ENCODE results near the gene MRAS. TPM values are rescaled to one million over a fixed set of nuclear protein-coding genes. Genes with fewer than 3 reads are reported as not detected.

The MRAS gene
- total RNA-seq, 1 donor from 2014 or later, result 349 TPM

- intact Hi-C loops (cut with micrococcal nuclease), result no loop called here
- H3K4me1 ChIP-seq, result peaks cover 25% of the 10 kb centered on the region
- DNase-seq, result no peak
- H3K4me3 ChIP-seq, result no peak overlapping the region
- H3K27ac ChIP-seq (replicated peaks), result no peak overlapping the region
- H3K27me3 ChIP-seq (ENCODE audit: low read depth), result no peaks in the 10 kb centered on the region
- no peak for TF ChIP-seq CTCF (IDR thresholded peaks at IDR 0.05; ENCODE audit: borderline replicate concordance)
- no peaks in the 10 kb centered on the region for H3K36me3 ChIP-seq
- H3K9me3 ChIP-seq (replicated peaks), result no peaks in the 10 kb centered on the region
These were observed 21.3 kb upstream of the MRAS start for GRCh38 chr3:138326866-138327595.

GRCh38 chr3:138327831-138328230 is 20.5 kb upstream of the MRAS start:
- intact Hi-C loops (cut with micrococcal nuclease), result no loop called here
- no peaks in the 10 kb centered on the region for H3K9me3 ChIP-seq (replicated peaks)
- no peak for TF ChIP-seq CTCF (IDR thresholded peaks at IDR 0.05; ENCODE audit: borderline replicate concordance)
- H3K36me3 ChIP-seq, result no peaks in the 10 kb centered on the region
- H3K27me3 ChIP-seq (ENCODE audit: low read depth), result no peaks in the 10 kb centered on the region
- H3K4me1 ChIP-seq, result peaks cover 29% of the 10 kb centered on the region
- DNase-seq, result no peak
- no peak overlapping the region for H3K4me3 ChIP-seq
- H3K27ac ChIP-seq (replicated peaks), result no peak overlapping the region

GRCh38 chr3:138328341-138328740 is 20.0 kb upstream of the MRAS start:
- no peak overlapping the region for H3K27ac ChIP-seq (replicated peaks)
- no peak for TF ChIP-seq CTCF (IDR thresholded peaks at IDR 0.05; ENCODE audit: borderline replicate concordance)
- H3K9me3 ChIP-seq (replicated peaks), result no peaks in the 10 kb centered on the region
- H3K4me1 ChIP-seq, result peaks cover 29% of the 10 kb centered on the region
- DNase-seq, result no peak
- no peaks in the 10 kb centered on the region for H3K27me3 ChIP-seq (ENCODE audit: low read depth)
- H3K4me3 ChIP-seq, result peak overlapping the region; percentile 85
- H3K36me3 ChIP-seq, result no peaks in the 10 kb centered on the region
- intact Hi-C loops (cut with micrococcal nuclease), result no loop called here

GRCh38 chr3:138329127-138329983 is 19.0 kb upstream of the MRAS start, which contains the start of gene NME9:
TSS of gene NME9 (minus strand) at chr3:138329851. CDS start at chr3:138329335, 516 bp downstream.
- Histone ChIP-seq H3K4me1 (peaks cover 25% of the 10 kb centered on the region), H3K9me3 (replicated peaks) (no peaks in the 10 kb centered on the region), H3K4me3 (peak within 1 kb of the TSS; percentile 85), H3K36me3 (no peaks in the 10 kb centered on the region), H3K27me3 (ENCODE audit: low read depth) (no peaks in the 10 kb centered on the region), H3K27ac (replicated peaks) (peak within 1 kb of the TSS; percentile 55)
- peak; percentile 68 for TF ChIP-seq CTCF (IDR thresholded peaks at IDR 0.05; ENCODE audit: borderline replicate concordance)
- intact Hi-C loops (cut with micrococcal nuclease), result no loop called here
- peak; percentile 88 for DNase-seq

GRCh38 chr3:138329984-138330293 is 18.4 kb upstream of the MRAS start:
- intact Hi-C loops (cut with micrococcal nuclease), result loop anchor here (10.0 kb wide), 1 partner anchor 85 kb away; no protein-coding TSS in a partner anchor
- peak overlapping the region; percentile 55 for H3K27ac ChIP-seq (replicated peaks)
- H3K36me3 ChIP-seq, result no peaks in the 10 kb centered on the region
- H3K27me3 ChIP-seq (ENCODE audit: low read depth), result no peaks in the 10 kb centered on the region
- DNase-seq, result no peak
- TF ChIP-seq CTCF (IDR thresholded peaks at IDR 0.05; ENCODE audit: borderline replicate concordance), result no peak
- no peaks in the 10 kb centered on the region for H3K9me3 ChIP-seq (replicated peaks)
- peaks cover 24% of the 10 kb centered on the region for H3K4me1 ChIP-seq
- H3K4me3 ChIP-seq, result peak overlapping the region; percentile 85
